ENCODE measurements around the gene PROX2. TPM values are rescaled to one million over a fixed set of nuclear protein-coding genes. Genes with fewer than 3 reads are reported as not detected.

Gene PROX2
- total and polyA plus RNA-seq, 9 of the 15 experiments (the other 6 are each of a cell fraction or from before 2014, with no cell fraction given): not detected

GRCh38 chr14:74846968-74847665 is 28.8 kb downstream of the PROX2 start (continued):
- TF ChIP-seq E2F8 (IDR thresholded peaks at IDR 0.05; ENCODE audit: low read depth, partially characterized antibody) (no peak), SRF (CRISPR knock-in tag; IDR thresholded peaks at IDR 0.05) (no peak), DIDO1 (tag; IDR thresholded peaks at IDR 0.05; ENCODE audit: low read depth) (no peak), RBM34 (IDR thresholded peaks at IDR 0.05; ENCODE audit: borderline replicate concordance, insufficient read depth, low read length) (no peak), ZNF253 (CRISPR knock-in tag; conservative IDR thresholded peaks at IDR 0.05) (no peak), CBX3 (IDR thresholded peaks at IDR 0.05; ENCODE audit: borderline replicate concordance in 1 of 2, low read length in 2 of 2) (no peak), TFAP4 (CRISPR knock-in tag; IDR thresholded peaks at IDR 0.05; ENCODE audit: borderline replicate concordance) (no peak), CBFA2T3 (IDR thresholded peaks at IDR 0.05) (peak; percentile 81), ETS1 (conservative IDR thresholded peaks at IDR 0.05; ENCODE audit: control insufficient read depth, low read depth, low read length) (no peak), ZNF23 (CRISPR knock-in tag; IDR thresholded peaks at IDR 0.05) (no peak), E2F6 (IDR thresholded peaks at IDR 0.05; ENCODE audit: borderline replicate concordance in 1 of 2, extremely low read depth in 1 of 2, insufficient read depth in 1 of 2, insufficient read length in 1 of 2, low read depth in 1 of 2, low read length in 1 of 2, poor library complexity in 1 of 2, severe bottlenecking in 1 of 2) (no peak), TEAD4 (IDR thresholded peaks at IDR 0.05; ENCODE audit: low read length) (peak; percentile 71), TEAD4 (CRISPR knock-in tag; IDR thresholded peaks at IDR 0.05; ENCODE audit: borderline replicate concordance) (no peak), FOS (IDR thresholded peaks at IDR 0.05; ENCODE audit: extremely low read depth, insufficient read length) (peak; percentile 14), ZBTB5 (IDR thresholded peaks at IDR 0.05) (no peak), EWSR1 (IDR thresholded peaks at IDR 0.05; ENCODE audit: borderline replicate concordance, low read depth, partially characterized antibody) (no peak), SMARCC2 (IDR thresholded peaks at IDR 0.05; ENCODE audit: low read depth) (peak; percentile 59; the same call in 1 of the 2 replicates), HCFC1 (IDR thresholded peaks at IDR 0.05; ENCODE audit: low read depth, low read length) (no peak), ZNF780A (CRISPR knock-in tag; IDR thresholded peaks at IDR 0.05) (no peak), SUPT5H (IDR thresholded peaks at IDR 0.05) (no peak)
